Measurements from ENCODE around the gene PNPLA6.

- TF ChIP-seq E2F8 (IDR thresholded peaks at IDR 0.05; ENCODE audit: low read depth, partially characterized antibody) (no peak), PHF8 (IDR thresholded peaks at IDR 0.05; ENCODE audit: borderline replicate concordance, low read length) (peak; percentile 2; the same call in 1 of the 2 replicates), ATF3 (IDR thresholded peaks at IDR 0.05) (no peak), ATF3 (CRISPR knock-in tag; conservative IDR thresholded peaks at IDR 0.05) (no peak), ELK1 (CRISPR knock-in tag; IDR thresholded peaks at IDR 0.05) (no peak), POLR2A (conservative IDR thresholded peaks at IDR 0.05) (no peak), NCOA2 (IDR thresholded peaks at IDR 0.05; ENCODE audit: partially characterized antibody in 2 of 2) (no peak), CTCF (IDR thresholded peaks at IDR 0.05 in 2 of 3, conservative IDR thresholded peaks at IDR 0.05 in 1 of 3; ENCODE audit: insufficient read depth in 2 of 3, low read depth in 1 of 3, low read length in 3 of 3) (0 out of 6 replicates have a peak, but pooled peaks of 2 of the 3 experiments have one; percentile 6 to 18), PHTF2 (CRISPR knock-in tag; IDR thresholded peaks at IDR 0.05) (no peak)
These were observed 928 bp upstream of the PNPLA6 start for GRCh38 chr19:7534531-7535046.
